Common myeloid progenitor, CD34-positive (primary cell): ENCODE measurements around the gene RPL28.
"Not testable (repeated sequence)": the region's sequence is repeated elsewhere in the genome, so short reads cannot be mapped to it uniquely, and the experiment has no call there.

ENCODE experiments used
- CTCF ChIA-PET: fragments of 350-600 bp; sonication (Branson Sonifier 250); formaldehyde crosslinking; loops from one replicate; lab custom pipeline; 2021; ENCODE audit warnings: antibody characterized with exemption; lab: Charles Lee
- POLR2A ChIA-PET: fragments of 350-600 bp; sonication (Branson Sonifier 250); formaldehyde crosslinking; loops from one replicate; lab custom pipeline; 2021; ENCODE audit warnings: antibody characterized with exemption; lab: Charles Lee
- DNase-seq, 3 donors: peaks; one replicate each; pipeline versions ENCODE4 v3.0.0 to v3.0.0-alpha.2; 2013
- H3K27ac ChIP-seq, 2 experiments: 1 replicate in 1 of 2; 2 replicates in 1 of 2; pipeline ENCODE4 v1.7.0; 2013; ENCODE audit warnings: inconsistent platforms in 2 of 2, low read length in 2 of 2, mild to moderate bottlenecking in 2 of 2, low read depth in 1 of 2, moderate library complexity in 1 of 2; ENCODE audit not compliant: severe bottlenecking in 2 of 2, insufficient read depth in 1 of 2, poor library complexity in 1 of 2
- H3K27me3 ChIP-seq, 5 experiments: replicated peaks in 2 of 5; 1 replicate in 3 of 5; 2 replicates in 2 of 5; pipeline versions ENCODE4 v1.6.1 to v1.7.0; 2013; ENCODE audit warnings: low read length in 4 of 5, mild to moderate bottlenecking in 2 of 5, moderate library complexity in 2 of 5, inconsistent platforms in 1 of 5; ENCODE audit not compliant: insufficient read depth in 5 of 5, control insufficient read depth in 4 of 5
- H3K36me3 ChIP-seq, 4 experiments: 1 replicate in 2 of 4; 2 replicates in 2 of 4; pipeline versions ENCODE4 v1.6.1 to v1.7.0; 2013; ENCODE audit warnings: low read length in 3 of 4, control low read depth in 1 of 4, mild to moderate bottlenecking in 1 of 4; ENCODE audit not compliant: control insufficient read depth in 4 of 4, insufficient read depth in 4 of 4
- H3K4me1 ChIP-seq, 4 experiments: 1 replicate in 3 of 4; 2 replicates in 1 of 4; pipeline versions ENCODE4 v1.6.1 to v1.7.1; 2013; ENCODE audit warnings: low read length in 3 of 4, mild to moderate bottlenecking in 3 of 4, control low read depth in 1 of 4, inconsistent platforms in 1 of 4, moderate library complexity in 1 of 4; ENCODE audit not compliant: control insufficient read depth in 4 of 4, insufficient read depth in 4 of 4; ENCODE audit errors: control extremely low read depth in 1 of 4
- H3K4me3 ChIP-seq, 7 experiments: 1 replicate in 4 of 7; 2 replicates in 3 of 7; pipeline versions ENCODE4 v1.5.1 to v1.7.0; 2013; ENCODE audit warnings: mild to moderate bottlenecking in 7 of 7, low read length in 6 of 7, moderate library complexity in 6 of 7, inconsistent platforms in 2 of 7, low read depth in 2 of 7, control low read depth in 1 of 7; ENCODE audit not compliant: insufficient read depth in 4 of 7, control insufficient read depth in 1 of 7; ENCODE audit errors: extremely low read depth in 1 of 7
- H3K9me3 ChIP-seq, 5 experiments: 1 replicate in 4 of 5; 2 replicates in 1 of 5; pipeline versions ENCODE4 v1.6.1 to v1.7.1; 2013; ENCODE audit warnings: low read length in 4 of 5, mild to moderate bottlenecking in 2 of 5, inconsistent platforms in 1 of 5, low read depth in 1 of 5, moderate library complexity in 1 of 5; ENCODE audit not compliant: control insufficient read depth in 4 of 5, insufficient read depth in 2 of 5; ENCODE audit errors: control extremely low read depth in 1 of 5
- WGBS: methylation state at CpG from one replicate; pipeline ENCODE4 v1.1.5; 2013; ENCODE audit not compliant: insufficient coverage; 5-methylcytosine and 5-hydroxymethylcytosine counted together

RPL28 gene

DNA sequence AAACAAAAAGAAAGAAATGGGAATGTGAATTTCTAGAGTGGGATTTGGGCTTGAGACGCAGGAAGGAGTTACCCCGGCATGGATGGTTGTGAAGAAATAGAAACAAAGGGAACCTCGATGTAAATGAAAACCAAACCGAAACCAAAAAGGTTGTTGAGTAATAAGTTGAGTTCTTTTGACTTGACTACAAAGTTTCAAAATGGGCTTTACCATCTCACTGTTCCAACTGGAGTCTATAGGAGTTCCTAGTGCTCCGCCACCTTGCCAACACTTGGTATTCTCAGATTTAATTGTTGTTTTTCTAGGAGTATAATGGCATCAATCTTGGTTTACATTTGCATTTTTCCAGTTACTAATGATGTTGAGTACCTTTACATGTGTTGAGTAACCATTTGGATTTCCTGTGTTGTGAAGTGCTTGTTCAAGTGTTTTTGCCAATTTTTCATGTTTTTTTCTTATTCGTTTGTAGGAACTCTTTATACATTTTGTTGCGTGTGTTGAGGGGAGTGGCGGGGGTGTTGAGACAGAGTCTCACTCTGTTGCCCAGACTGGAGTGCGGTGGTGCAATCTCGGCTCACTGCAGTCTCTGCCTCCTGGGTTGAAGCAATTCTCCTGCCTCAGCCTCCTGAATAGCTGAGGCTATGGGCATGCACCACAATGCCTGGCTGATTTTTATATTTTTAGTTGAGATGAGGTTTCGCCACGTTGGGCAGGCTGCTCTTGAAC lies 12.6 kb downstream of the RPL28 start:
- H3K27me3 ChIP-seq: no peaks in the 10 kb centered on the region
- WGBS: 97% methylated on average over 9 of the region's 12 CpGs
- no peaks in the 10 kb centered on the region for H3K9me3 ChIP-seq
- peaks cover 12 to 32% (median 26%) of the 10 kb centered on the region in 4 experiments for H3K36me3 ChIP-seq
- no peak for DNase-seq
- H3K4me3 ChIP-seq: peak overlapping the region in 1 of 7 experiments; percentile 31
- POLR2A ChIA-PET: interaction anchor here (1.0 to 1.8 kb wide), 3 partner anchors 8 to 11 kb away, joined by 3 to 4 read pairs (median 3); no protein-coding TSS in a partner anchor
- H3K4me1 ChIP-seq: no peaks in the 10 kb centered on the region
- CTCF ChIA-PET: interaction anchor here (0.8 to 5.0 kb wide), 2 partner anchors 11 to 20 kb away, joined by 3 to 25 read pairs; partner anchors contain the start of gene RPL28
- no peak overlapping the region for H3K27ac ChIP-seq

DNA sequence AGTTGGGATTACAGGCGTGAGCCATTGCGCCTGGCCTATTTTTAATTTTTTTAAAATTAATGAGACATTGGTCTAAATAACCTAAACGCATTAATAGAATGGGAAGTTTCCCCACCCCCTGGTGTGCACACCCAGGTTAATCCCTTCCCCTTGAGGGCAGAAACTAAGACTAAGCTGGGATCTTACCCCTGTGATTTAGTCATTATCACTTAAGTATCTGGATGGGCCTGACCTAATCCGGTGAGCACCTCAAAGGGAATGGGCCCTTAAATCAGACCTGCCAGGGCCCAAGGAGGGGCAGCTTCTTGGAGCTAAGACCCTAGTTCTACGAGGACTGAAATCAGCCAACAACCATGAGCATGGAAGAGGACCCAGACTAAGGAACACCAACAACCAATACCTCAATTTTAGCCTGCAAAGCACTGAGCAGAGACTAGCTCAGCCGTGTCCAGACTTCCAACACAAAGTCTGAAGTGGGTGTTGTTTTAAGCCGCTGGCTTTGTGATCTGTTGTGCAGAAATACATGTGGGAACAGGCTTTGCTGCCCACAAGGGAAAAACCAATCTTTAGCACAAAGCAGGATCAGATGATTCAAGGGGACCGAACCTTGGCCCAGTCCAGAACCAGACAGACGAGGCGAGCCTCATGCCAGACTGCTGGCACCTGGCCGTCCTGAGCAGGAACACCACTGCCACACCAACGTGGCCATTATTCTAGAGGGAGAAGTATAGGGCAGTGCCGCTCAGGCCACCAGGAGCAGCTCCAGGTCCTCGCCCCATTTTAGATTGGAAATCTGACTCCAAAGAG lies 14.8 kb downstream of the RPL28 start:
- no peaks in the 10 kb centered on the region for H3K27me3 ChIP-seq
- DNase-seq: no peak
- no peak overlapping the region for H3K27ac ChIP-seq
- 93% methylated on average over 7 of the region's 14 CpGs for WGBS
- H3K9me3 ChIP-seq: no peaks in the 10 kb centered on the region
- no peak overlapping the region for H3K4me3 ChIP-seq
- ChIA-PET POLR2A (interaction anchor here (0.7 kb wide), 1 partner anchor 12 kb away, joined by 3 read pairs; no protein-coding TSS in a partner anchor), CTCF (interaction anchor here (1.5 to 5.0 kb wide), 2 partner anchors 13 to 18 kb away, joined by 4 to 25 read pairs; partner anchors contain the start of gene RPL28)
- H3K36me3 ChIP-seq: peaks cover 14 to 46% (median 37%) of the 10 kb centered on the region in 4 experiments
- peaks cover 0 to 3% (median under 1%) of the 10 kb centered on the region in 4 experiments for H3K4me1 ChIP-seq

DNA sequence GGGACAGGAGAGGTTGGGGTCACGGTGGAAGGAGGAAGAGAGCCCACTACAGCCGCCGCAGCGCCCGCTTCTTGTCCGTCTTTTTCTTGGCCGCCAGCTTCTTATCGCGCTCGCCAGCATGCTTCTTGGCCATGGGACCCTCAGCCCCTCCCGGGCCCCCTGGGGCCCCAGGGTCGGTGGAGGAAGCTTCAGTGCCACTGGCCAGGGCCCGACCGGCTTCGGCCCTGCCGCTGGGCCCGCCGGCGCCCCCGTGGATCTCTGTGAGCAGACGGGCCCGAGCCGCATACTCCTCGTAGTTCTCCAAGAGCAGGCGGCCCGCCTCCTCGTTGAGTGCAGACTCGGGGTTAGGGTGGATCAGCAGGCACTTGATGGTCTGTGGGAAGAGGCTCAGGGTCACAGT lies 15.7 kb downstream of the RPL28 start:
- POLR2A ChIA-PET, H3K4me3 ChIP-seq: not testable (repeated sequence)
- WGBS: no CpG with 5 or more reads among the region's 28 CpGs

DNA sequence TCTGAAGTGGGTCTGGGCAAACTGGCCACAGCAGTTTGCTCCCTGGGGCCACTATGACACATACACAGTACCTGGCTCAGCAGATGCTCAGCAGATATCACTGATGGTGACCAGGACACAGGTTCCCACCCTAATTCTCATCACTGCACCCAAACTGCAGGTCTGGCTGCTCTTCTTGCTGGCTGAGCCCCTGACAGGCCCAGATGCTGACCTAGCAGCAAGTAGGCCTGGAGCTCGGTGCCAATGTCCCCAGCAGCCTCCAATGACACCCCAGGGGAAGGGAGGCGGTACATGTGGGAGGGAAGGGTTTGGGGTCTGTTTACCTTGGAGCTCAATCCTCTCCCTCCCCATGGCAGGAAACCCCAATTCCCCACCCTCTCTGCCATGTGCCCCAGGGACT lies 16.8 kb downstream of the RPL28 start:
- H3K4me1 ChIP-seq: peaks cover 5 to 17% (median 16%) of the 10 kb centered on the region in 4 experiments
- POLR2A ChIA-PET: interaction anchor here (0.6 kb wide), 2 partner anchors 16 to 18 kb away, joined by 3 to 5 read pairs; no protein-coding TSS in a partner anchor
- CTCF ChIA-PET: interaction anchor here (0.6 to 2.3 kb wide), 2 partner anchors 16 to 113 kb away, joined by 4 to 8 read pairs; no protein-coding TSS in a partner anchor
- H3K4me3 ChIP-seq: no peak overlapping the region
- H3K9me3 ChIP-seq: no peaks in the 10 kb centered on the region
- H3K27me3 ChIP-seq: no peaks in the 10 kb centered on the region
- H3K36me3 ChIP-seq: peaks cover 14 to 60% (median 46%) of the 10 kb centered on the region in 4 experiments
- no peak for DNase-seq
- H3K27ac ChIP-seq: no peak overlapping the region
- no CpG with 5 or more reads among the region's 2 CpGs for WGBS

More for the DNA sequence above, 15.7 kb downstream of the RPL28 start:
- Histone ChIP-seq H3K36me3 (peaks cover 14 to 55% (median 44%) of the 10 kb centered on the region in 4 experiments), H3K4me1 (peaks cover under 1 to 12% (median 10%) of the 10 kb centered on the region in 4 experiments)
- not testable (repeated sequence) for DNase-seq, H3K27ac ChIP-seq, H3K9me3 ChIP-seq, H3K27me3 ChIP-seq
- CTCF ChIA-PET: interaction anchor here (5.0 kb wide), 1 partner anchor 14 kb away, joined by 25 read pairs; the partner anchor contains the start of gene RPL28

DNA sequence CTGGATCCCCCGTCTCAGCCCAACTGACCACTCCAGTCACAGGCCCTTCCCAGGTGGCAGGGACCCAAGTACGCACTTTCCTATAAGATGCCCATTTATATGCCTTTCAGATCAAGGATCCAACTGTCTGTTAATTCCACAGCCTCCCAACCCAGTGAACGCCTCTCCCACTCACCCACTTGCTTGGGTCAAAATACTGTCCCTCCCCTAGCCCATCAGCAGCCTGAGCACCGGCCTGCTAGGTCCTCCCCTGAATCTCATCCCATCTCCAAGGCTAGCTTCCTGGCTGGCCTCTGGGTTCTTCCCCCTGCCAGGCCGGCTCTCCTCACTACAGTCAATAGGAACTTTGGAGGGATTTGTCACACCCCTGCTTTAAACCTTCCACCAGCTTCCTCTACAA lies 19.9 kb downstream of the RPL28 start:
- peak overlapping the region in 2 of 7 experiments; percentile 52 to 87 for H3K4me3 ChIP-seq
- no peak overlapping the region for H3K27ac ChIP-seq
- H3K9me3 ChIP-seq: peaks cover 0 to 5% (median 2%) of the 10 kb centered on the region in 5 experiments
- CTCF ChIA-PET: interaction anchor here (0.6 to 1.1 kb wide), 2 partner anchors 76 to 104 kb away, joined by 3 read pairs; no protein-coding TSS in a partner anchor
- POLR2A ChIA-PET: interaction anchor here (0.9 to 1.1 kb wide), 2 partner anchors 16 to 18 kb away, joined by 3 read pairs; no protein-coding TSS in a partner anchor
- peaks cover 12 to 53% (median 39%) of the 10 kb centered on the region in 4 experiments for H3K36me3 ChIP-seq
- peaks cover 5 to 24% (median 22%) of the 10 kb centered on the region in 4 experiments for H3K4me1 ChIP-seq
- no peaks in the 10 kb centered on the region for H3K27me3 ChIP-seq
- DNase-seq: no peak
- 97% methylated on average over 5 of the region's 5 CpGs for WGBS

DNA sequence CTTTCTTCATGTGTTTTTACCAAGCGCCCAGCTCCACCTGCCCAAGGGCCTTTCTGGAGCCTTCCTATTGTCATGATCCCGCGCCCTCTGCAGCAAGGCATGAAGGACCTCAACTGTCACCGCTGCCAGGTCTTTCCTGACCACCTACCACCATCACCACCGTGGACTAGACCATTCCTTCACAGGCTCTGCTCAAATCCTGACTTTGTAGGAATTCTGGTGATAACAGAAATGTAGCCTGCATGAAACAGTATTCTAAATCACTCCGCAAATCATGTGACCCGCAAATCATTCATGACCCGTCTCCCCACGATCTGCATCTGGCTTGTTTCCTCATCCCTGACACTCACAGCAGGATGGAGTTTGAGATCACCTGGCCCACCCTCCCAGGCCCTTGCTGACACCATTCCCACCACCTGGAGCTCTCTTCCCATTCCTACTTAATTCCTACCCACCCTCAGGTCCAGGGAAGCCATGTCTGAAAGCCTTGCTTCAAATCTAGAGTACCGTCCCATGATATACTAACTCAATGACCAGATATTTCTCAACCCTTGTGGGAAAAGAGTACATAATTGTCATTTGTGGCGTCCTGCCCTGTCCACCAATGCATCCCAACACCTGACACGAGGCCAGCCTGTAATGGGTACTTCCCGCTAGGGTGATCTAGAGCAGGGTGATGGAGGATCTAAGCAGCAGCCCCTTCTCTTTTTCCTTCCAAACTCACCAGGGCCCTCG lies 20.5 kb downstream of the RPL28 start:
- H3K27ac ChIP-seq: peak overlapping the region; percentile 17 to 94
- 88% methylated on average over 8 of the region's 14 CpGs for WGBS
- H3K27me3 ChIP-seq: no peaks in the 10 kb centered on the region
- H3K4me3 ChIP-seq: peak overlapping the region in 6 of 7 experiments; percentile 78 to 87 (median 81)
- peaks cover 0 to 6% (median 2%) of the 10 kb centered on the region in 5 experiments for H3K9me3 ChIP-seq
- ChIA-PET CTCF (interaction anchor here (1.1 kb wide), 1 partner anchor 104 kb away, joined by 3 read pairs; no protein-coding TSS in a partner anchor), POLR2A (interaction anchor here (0.9 to 1.6 kb wide), 4 partner anchors 12 to 22 kb away, joined by 3 to 7 read pairs (median 3); partner anchors contain the start of gene TMEM238)
- peaks cover 5 to 24% (median 22%) of the 10 kb centered on the region in 4 experiments for H3K4me1 ChIP-seq
- H3K36me3 ChIP-seq: peaks cover 7 to 48% (median 37%) of the 10 kb centered on the region in 4 experiments
- no peak for DNase-seq
